Measurements from ENCODE around the gene SLC35D3.

SLC35D3 gene

GRCh38 chr6:136889271-136890193 is 32.6 kb upstream of the SLC35D3 start:
- H3K27ac ChIP-seq = no peak overlapping the region

GRCh38 chr6:136890194-136890839 is 31.8 kb upstream of the SLC35D3 start:
- intact Hi-C loops (cut with DNase I; ENCODE audit: low total_unique reads) = no loop called here
- DNase-seq = no peak
- Histone ChIP-seq H3K36me3 (peaks cover 0 to 4% (median 4%) of the 10 kb centered on the region in 3 donors), H3K9me3 (no peaks in the 10 kb centered on the region), H3K4me3 (no peak overlapping the region), H3K27me3 (no peaks in the 10 kb centered on the region), H3K27ac (no peak overlapping the region), H3K4me1 (no peaks in the 10 kb centered on the region)
- TF ChIP-seq CTCF (IDR thresholded peaks at IDR 0.05) = no peak

More at GRCh38 chr6:136889271-136890193, 32.6 kb upstream of the SLC35D3 start:
- Histone ChIP-seq H3K4me3 (no peak overlapping the region), H3K4me1 (no peaks in the 10 kb centered on the region), H3K27me3 (no peaks in the 10 kb centered on the region), H3K9me3 (no peaks in the 10 kb centered on the region), H3K36me3 (peaks cover 0 to 4% (median 4%) of the 10 kb centered on the region in 3 donors)
- intact Hi-C loops (cut with DNase I; ENCODE audit: low total_unique reads) = no loop called here
- DNase-seq = no peak
- no peak for TF ChIP-seq CTCF (IDR thresholded peaks at IDR 0.05)

- Histone ChIP-seq H3K27me3 (no peaks in the 10 kb centered on the region), H3K4me3 (no peak overlapping the region), H3K9me3 (no peaks in the 10 kb centered on the region), H3K4me1 (no peaks in the 10 kb centered on the region), H3K27ac (no peak overlapping the region), H3K36me3 (peaks cover 0 to 4% (median 4%) of the 10 kb centered on the region in 3 donors)
- no peak for TF ChIP-seq CTCF (IDR thresholded peaks at IDR 0.05)
- no peak for DNase-seq
- intact Hi-C loops (cut with DNase I; ENCODE audit: low total_unique reads) = no loop called here
These were observed 31.1 kb upstream of the SLC35D3 start for GRCh38 chr6:136890986-136891385.

GRCh38 chr6:136893187-136893586 is 28.9 kb upstream of the SLC35D3 start:
- no peak overlapping the region for H3K4me3 ChIP-seq
- no peak for DNase-seq
- no peaks in the 10 kb centered on the region for H3K4me1 ChIP-seq
- no peaks in the 10 kb centered on the region for H3K9me3 ChIP-seq
- H3K27me3 ChIP-seq = no peaks in the 10 kb centered on the region
- no peak for TF ChIP-seq CTCF (IDR thresholded peaks at IDR 0.05)
- intact Hi-C loops (cut with DNase I; ENCODE audit: low total_unique reads) = no loop called here
- H3K27ac ChIP-seq = no peak overlapping the region
- peaks cover 0 to 6% (median 4%) of the 10 kb centered on the region in 3 donors for H3K36me3 ChIP-seq

GRCh38 chr6:136895901-136896300 is 26.2 kb upstream of the SLC35D3 start:
- intact Hi-C loops (cut with DNase I; ENCODE audit: low total_unique reads) = no loop called here
- TF ChIP-seq CTCF (IDR thresholded peaks at IDR 0.05) = no peak

More at GRCh38 chr6:136895901-136896300, 26.2 kb upstream of the SLC35D3 start:
- Histone ChIP-seq H3K27ac (no peak overlapping the region), H3K27me3 (no peaks in the 10 kb centered on the region), H3K4me3 (no peak overlapping the region), H3K36me3 (peaks cover 11 to 28% (median 17%) of the 10 kb centered on the region in 3 donors), H3K4me1 (no peaks in the 10 kb centered on the region), H3K9me3 (no peaks in the 10 kb centered on the region)
- no peak for DNase-seq

All from tibial artery (tissue), 4 donors.